CD4-positive, alpha-beta T cell treated with Interleukin-1 beta for 1 hour (primary cell): ENCODE results near the gene PNPLA6.
"Not testable (repeated sequence)": the region's sequence is repeated elsewhere in the genome, so short reads cannot be mapped to it uniquely, and the experiment has no call there.

ENCODE experiments used
- DNase-seq, 2 donors: peaks; one replicate each; pipeline ENCODE4 v3.0.0-alpha.2; 2020 to 2022

PNPLA6 gene

GRCh38 chr19:7556696-7557315, 21.3 kb downstream of the PNPLA6 start:
- no peak for DNase-seq

- no peak for DNase-seq
Measured at GRCh38 chr19:7558667-7559066, 23.1 kb downstream of the PNPLA6 start.

- no peak for DNase-seq
Measured at GRCh38 chr19:7559102-7559501, 23.6 kb downstream of the PNPLA6 start.

GRCh38 chr19:7560255-7560654, 24.7 kb downstream of the PNPLA6 start:
- DNase-seq, result no peak

- DNase-seq, result no peak
Measured at GRCh38 chr19:7561325-7561724, 25.8 kb downstream of the PNPLA6 start.

- no peak for DNase-seq
Measured at GRCh38 chr19:7562646-7563393, 27.3 kb downstream of the PNPLA6 start.

GRCh38 chr19:7564866-7565265, 29.3 kb downstream of the PNPLA6 start:
- DNase-seq, result no peak

- no peak for DNase-seq
Measured at GRCh38 chr19:7565332-7565731, 29.8 kb downstream of the PNPLA6 start.

- DNase-seq, result no peak
Measured at GRCh38 chr19:7570761-7571160, 35.2 kb downstream of the PNPLA6 start.

GRCh38 chr19:7575434-7576040, 40.0 kb downstream of the PNPLA6 start:
- DNase-seq, result peak in 1 of 2 donors; percentile 19

GRCh38 chr19:7577422-7577821, 41.9 kb downstream of the PNPLA6 start:
- not testable (repeated sequence) for DNase-seq

GRCh38 chr19:7578127-7578526, 42.6 kb downstream of the PNPLA6 start:
- DNase-seq, result no peak

GRCh38 chr19:7579182-7579581, 43.7 kb downstream of the PNPLA6 start:
- DNase-seq, result no peak

- DNase-seq, result no peak
Measured at GRCh38 chr19:7582446-7582845, 46.9 kb downstream of the PNPLA6 start.

- no peak for DNase-seq
Measured at GRCh38 chr19:7589822-7590221, 54.3 kb downstream of the PNPLA6 start.

GRCh38 chr19:7590256-7590655, 54.7 kb downstream of the PNPLA6 start:
- DNase-seq, result no peak

GRCh38 chr19:7595466-7596133, 60.1 kb downstream of the PNPLA6 start, which contains the start of gene CAMSAP3:
Gene CAMSAP3, plus strand, starts transcription at chr19:7595863. Its CDS starts 140 bp downstream, at chr19:7596003.
- peak; percentile 38 to 40 for DNase-seq

GRCh38 chr19:7596211-7596937, 60.9 kb downstream of the PNPLA6 start:
- no peak for DNase-seq

GRCh38 chr19:7597689-7598088, 62.2 kb downstream of the PNPLA6 start:
- no peak for DNase-seq

GRCh38 chr19:7598180-7598579, 62.7 kb downstream of the PNPLA6 start:
- no peak for DNase-seq

- DNase-seq, result no peak
Measured at GRCh38 chr19:7600721-7601120, 65.2 kb downstream of the PNPLA6 start.

- DNase-seq, result no peak
Measured at GRCh38 chr19:7602240-7602934, 66.9 kb downstream of the PNPLA6 start.
